HepG2 (cell line): Measurements from ENCODE around the gene PNLDC1. TPM values are rescaled to one million over a fixed set of nuclear protein-coding genes. Genes with fewer than 3 reads are reported as not detected.
"Not testable (repeated sequence)": the region's sequence is repeated elsewhere in the genome, so short reads cannot be mapped to it uniquely, and the experiment has no call there.

Experiments used
- ATAC-seq: fragments of 200-7000 bp; cut with Tn5 transposase; 3 replicates; pipeline ENCODE4 v1.9.1; 2020; ENCODE audit warnings: mild to moderate bottlenecking, moderate library complexity
- BruUV-seq: library from RNA; stranded (reverse); fragments of 400-500 nt; replicated peaks from 2 replicates; lab custom pipeline; 2021; lab: Mats Ljungman, UMichigan
- CTCF ChIA-PET: fragments of 300-600 bp; formaldehyde crosslinking; extraction: SDS; loops from one replicate; lab custom pipeline; 2021; ENCODE audit warnings: low total read pairs, inconsistent platforms, low intra/inter-chr PET ratio; lab: Yijun Ruan, JAX
- POLR2A ChIA-PET: fragments of 350-600 bp; sonication (Branson Sonifier 250); formaldehyde crosslinking; loops from one replicate; lab custom pipeline; 2020; ENCODE audit warnings: antibody characterized with exemption, inconsistent platforms; lab: Yijun Ruan, JAX
- DNase-seq: peaks from one replicate; pipeline ENCODE4 v3.0.0-alpha.2; 2015; ENCODE audit warnings: low spot score
- FAIRE-seq: peaks from 3 replicates; lab custom pipeline; 2011; peaks lifted over from hg19 to GRCh38; lab: Jason Lieb, UNC
- H2AFZ ChIP-seq: one replicate; pipeline ENCODE4 v1.6.1; 2011; ENCODE audit warnings: low read length, inconsistent platforms
- H3K27ac ChIP-seq: fragments of 300-600 bp; 3 replicates; pipeline ENCODE4 v1.8.0; 2011; ENCODE audit warnings: mixed run types, mild to moderate bottlenecking, mixed read lengths, low read length, inconsistent platforms; ENCODE audit not compliant: insufficient read depth; ENCODE audit errors: extremely low read length
- H3K27me3 ChIP-seq, 2 experiments: fragments of 200-600 bp in 1 of 2; 2 replicates in 1 of 2; 3 replicates in 1 of 2; pipeline versions ENCODE4 v1.6.0 to v1.8.0; 2011; ENCODE audit warnings: low read length in 2 of 2, mild to moderate bottlenecking in 2 of 2, moderate library complexity in 2 of 2, inconsistent platforms in 1 of 2; ENCODE audit not compliant: insufficient read depth in 2 of 2, control insufficient read depth in 1 of 2
- H3K36me3 ChIP-seq, 2 experiments: fragments of 200-600 bp in 1 of 2; replicated peaks in 1 of 2; 2 replicates in 1 of 2; 3 replicates in 1 of 2; pipeline versions ENCODE4 v1.5.1 to v1.8.0; 2011; ENCODE audit warnings: low read length in 2 of 2, inconsistent platforms in 1 of 2; ENCODE audit not compliant: insufficient read depth in 2 of 2, control insufficient read depth in 1 of 2
- H3K4me1 ChIP-seq: 2 replicates; pipeline ENCODE4 v1.5.1; 2012; ENCODE audit warnings: low read length, inconsistent platforms; ENCODE audit not compliant: insufficient read depth
- H3K4me2 ChIP-seq: 2 replicates; pipeline ENCODE4 v1.6.0; 2011; ENCODE audit warnings: low read depth, low read length, inconsistent platforms
- H3K4me3 ChIP-seq, 3 experiments: fragments of 200-600 bp in 1 of 3; sonication (generic), shearing (Covaris generic) in 1 of 3; replicated peaks in 1 of 3; 2 replicates each; pipeline ENCODE4 v1.5.1; 2011 to 2016; ENCODE audit warnings: low read length in 3 of 3, inconsistent platforms in 2 of 3, low read depth in 2 of 3, mild to moderate bottlenecking in 2 of 3, control low read depth in 1 of 3, mixed read lengths in 1 of 3; ENCODE audit not compliant: insufficient read depth in 1 of 3
- H3K79me2 ChIP-seq: one replicate; pipeline ENCODE4 v1.6.1; 2011; ENCODE audit warnings: low read length, inconsistent platforms; ENCODE audit not compliant: insufficient read depth
- H3K9ac ChIP-seq: 2 replicates; pipeline ENCODE4 v1.6.0; 2011; ENCODE audit warnings: mild to moderate bottlenecking, low read depth, low read length, inconsistent platforms; ENCODE audit not compliant: insufficient read depth
- H3K9me3 ChIP-seq: 2 replicates; pipeline ENCODE4 v1.5.1; 2012; ENCODE audit warnings: mild to moderate bottlenecking, low read length
- H4K20me1 ChIP-seq: 2 replicates; pipeline ENCODE4 v1.6.0; 2011; ENCODE audit warnings: inconsistent platforms, mild to moderate bottlenecking, low read length, moderate library complexity; ENCODE audit not compliant: insufficient read depth
- CAMTA2 ChIP-seq: sonication (generic); formaldehyde crosslinking; IDR thresholded peaks from 2 replicates; pipeline ENCODE4 v1.4.0; 2020; ENCODE audit warnings: mild to moderate bottlenecking, missing genetic modification reagents, borderline replicate concordance
- CHCHD3 ChIP-seq: sonication (generic); formaldehyde crosslinking; IDR thresholded peaks from 2 replicates; pipeline ENCODE4 v1.8.0; 2022; ENCODE audit warnings: mild to moderate bottlenecking, missing genetic modification reagents, moderate library complexity
- HNRNPH1 ChIP-seq: fragments of 200-400 bp; formaldehyde crosslinking; optimal IDR thresholded peaks from 2 replicates; pipeline ENCODE3; 2017; ENCODE audit warnings: mild to moderate bottlenecking, low read depth, low read length
- SIX4 ChIP-seq: sonication (generic); formaldehyde crosslinking; IDR thresholded peaks from 2 replicates; pipeline ENCODE4 v1.4.0; 2020; ENCODE audit warnings: missing genetic modification reagents
- U2AF2 ChIP-seq: fragments of 200-400 bp; formaldehyde crosslinking; IDR thresholded peaks from 2 replicates; pipeline ENCODE4 v1.6.1; 2017; ENCODE audit warnings: low read depth, mild to moderate bottlenecking, low read length
- ZBTB8A ChIP-seq: sonication (generic); formaldehyde crosslinking; IDR thresholded peaks from 2 replicates; pipeline ENCODE4 v1.4.0; 2020; ENCODE audit warnings: mild to moderate bottlenecking, low read depth, missing genetic modification reagents, borderline replicate concordance
- WGBS: methylation state at CpG from one replicate; pipeline ENCODE4 v1.1.6; 2017; ENCODE audit warnings: low lambda C conversion rate; 5-methylcytosine and 5-hydroxymethylcytosine counted together
- in situ Hi-C: cut with HindIII; loops from 2 replicates; pipeline ENCODE4 v1.10.0; 2017; ENCODE audit warnings: low pct_unique_long_range_greater_than_20kb; ENCODE audit not compliant: extremely low pct_ligation_motif_present
- intact Hi-C: fragments of 100-400 bp; cut with micrococcal nuclease; formaldehyde crosslinking; loops from one replicate; pipeline ENCODE4 v1.10.0; 2022; ENCODE audit not compliant: unreplicated experiment
- polyA plus RNA-seq, 8 experiments: library from polyadenylated mRNA; depleted of rRNA in 3 of 8; stranded (reverse) in 7 of 8; unstranded in 1 of 8; fragments of >200 nt; fragmentation: Illumina TruSeq in 4 of 8; extraction: Trizol in 4 of 8; gene quantifications; 2 replicates each; pipeline versions ENCODE4 v1.2.1 to v1.2.3, GENCODE V29; 2011 to 2016; ENCODE audit warnings: low read depth in 4 of 8, missing spikeins in 1 of 8, mixed read lengths in 1 of 8; ENCODE audit not compliant: insufficient read depth in 1 of 8
- total RNA-seq, 5 experiments: library from RNA; depleted of rRNA; stranded (reverse); fragments of >200 nt; fragmentation: Illumina TruSeq; extraction: Trizol; gene quantifications; 2 replicates each; pipeline ENCODE4 v1.2.3, GENCODE V29; 2016; ENCODE audit warnings: low read depth in 1 of 5

Gene PNLDC1
- total and polyA plus RNA-seq, 2 of the 13 experiments (the other 11 are each of a cell fraction or from before 2014, with no cell fraction given) = not detected

- Histone ChIP-seq H3K9ac (no peak overlapping the region), H3K9me3 (peaks cover 5% of the 10 kb centered on the region; the same call in 1 of the 2 replicates), H3K27ac (no peak overlapping the region), H4K20me1 (no peaks in the 10 kb centered on the region), H3K27me3 (peaks cover 0 to 10% of the 10 kb centered on the region in 2 experiments; a peak in 1 of 5 replicates), H3K36me3 (no peaks in the 10 kb centered on the region), H3K4me3 (no peak overlapping the region), H3K4me2 (no peak overlapping the region), H3K4me1 (no peaks in the 10 kb centered on the region), H3K79me2 (no peaks in the 10 kb centered on the region), H2AFZ (no peak overlapping the region)
- in situ Hi-C loops = no loop called here
- ATAC-seq = peak; percentile 55
- no peak for TF ChIP-seq SIX4 (CRISPR knock-in tag)
- no peak for TF ChIP-seq ZBTB8A (CRISPR knock-in tag)
- TF ChIP-seq U2AF2 = no peak
- TF ChIP-seq CAMTA2 = no peak
- no peak for TF ChIP-seq HNRNPH1
- TF ChIP-seq CHCHD3 (CRISPR knock-in tag) = no peak
- no peak for FAIRE-seq
- ChIA-PET POLR2A (no interaction called here), CTCF (no interaction called here)
- intact Hi-C loops = loop anchor here (5.0 kb wide), 1 partner anchor 53 kb away; the partner anchor contains the start of gene MRPL18
- BruUV-seq = no TSS peak
- WGBS = 49% methylated on average over 10 of the region's 13 CpGs
- DNase-seq = no peak
These were observed 44.9 kb downstream of the PNLDC1 start for GRCh38 chr6:159844737-159845645.

- H4K20me1 ChIP-seq, H3K79me2 ChIP-seq, H3K36me3 ChIP-seq, H3K27me3 ChIP-seq, DNase-seq, H3K4me1 ChIP-seq, H3K27ac ChIP-seq, in situ Hi-C loops, H3K9ac ChIP-seq, FAIRE-seq, H2AFZ ChIP-seq, H3K4me3 ChIP-seq, CTCF ChIA-PET, POLR2A ChIA-PET, intact Hi-C loops, BruUV-seq, H3K4me2 ChIP-seq, ATAC-seq, H3K9me3 ChIP-seq: not testable (repeated sequence)
- WGBS = 38% methylated on average over 5 of the region's 5 CpGs
These were observed 48.5 kb downstream of the PNLDC1 start for GRCh38 chr6:159848552-159848951.

- DNase-seq, POLR2A ChIA-PET, H2AFZ ChIP-seq, H3K4me1 ChIP-seq, H3K36me3 ChIP-seq, in situ Hi-C loops, H3K79me2 ChIP-seq, H3K4me2 ChIP-seq, H3K9me3 ChIP-seq, H3K27me3 ChIP-seq, FAIRE-seq, H3K9ac ChIP-seq, H4K20me1 ChIP-seq, ATAC-seq, intact Hi-C loops, H3K4me3 ChIP-seq, BruUV-seq, H3K27ac ChIP-seq, CTCF ChIA-PET: not testable (repeated sequence)
- 94% methylated on average over 1 of the region's 1 CpG for WGBS
These were observed 49.8 kb downstream of the PNLDC1 start for GRCh38 chr6:159849851-159850250.
